ENCODE data around the gene GFOD1.
A peak's percentile ranks its signal among the peaks of the same experiment; 100 is the strongest.
"Not testable (repeated sequence)": the region's sequence is repeated elsewhere in the genome, so short reads cannot be mapped to it uniquely, and the experiment has no call there.

Gene GFOD1

GRCh38 chr6:13348334-13349113, 138.9 kb downstream of the GFOD1 start:
- DNase-seq, result no peak

- DNase-seq, result no peak
These were observed 141.2 kb downstream of the GFOD1 start for GRCh38 chr6:13346245-13346644.

- DNase-seq, result no peak
These were observed 144.9 kb downstream of the GFOD1 start for GRCh38 chr6:13342414-13343019.

GRCh38 chr6:13339863-13340630, 147.4 kb downstream of the GFOD1 start:
- DNase-seq, result no peak

GRCh38 chr6:13338038-13338437, 149.4 kb downstream of the GFOD1 start:
- DNase-seq, result no peak

GRCh38 chr6:13336553-13336952, 150.8 kb downstream of the GFOD1 start:
- peak; percentile 82 for DNase-seq

- no peak for DNase-seq
These were observed 152.4 kb downstream of the GFOD1 start for GRCh38 chr6:13334953-13335352.

- no peak for DNase-seq
These were observed 155.1 kb downstream of the GFOD1 start for GRCh38 chr6:13332349-13332706.

- no peak for DNase-seq
These were observed 155.7 kb downstream of the GFOD1 start for GRCh38 chr6:13331516-13332348.

- DNase-seq, result no peak
These were observed 158.6 kb downstream of the GFOD1 start for GRCh38 chr6:13328875-13329183.

GRCh38 chr6:13328076-13328874, 159.1 kb downstream of the GFOD1 start, which contains the start of gene TBC1D7:
TBC1D7 (minus strand) TSS chr6:13328537; CDS start chr6:13326898, 1,639 bp downstream.
- peak; percentile 92 for DNase-seq

GRCh38 chr6:13327691-13328075, 159.7 kb downstream of the GFOD1 start:
- DNase-seq, result no peak

- not testable (repeated sequence) for DNase-seq
These were observed 161.3 kb downstream of the GFOD1 start for GRCh38 chr6:13326031-13326586.

GRCh38 chr6:13319891-13320564, 167.4 kb downstream of the GFOD1 start:
- no peak for DNase-seq

- no peak for DNase-seq
These were observed 168.6 kb downstream of the GFOD1 start for GRCh38 chr6:13318821-13319220.

- no peak for DNase-seq
These were observed 171.5 kb downstream of the GFOD1 start for GRCh38 chr6:13315896-13316295.

GRCh38 chr6:13314806-13315205, 172.6 kb downstream of the GFOD1 start:
- no peak for DNase-seq

- DNase-seq, result no peak
These were observed 176.2 kb downstream of the GFOD1 start for GRCh38 chr6:13311155-13311554.

GRCh38 chr6:13308332-13308731, 179.1 kb downstream of the GFOD1 start:
- DNase-seq, result no peak
